Stimulated activated CD8-positive, alpha-beta memory T cell treated with anti-CD3 and anti-CD28 coated beads, Interleukin-15, amount 100 ng/mL, for 1 hour (primary cell): ENCODE results near the gene RND3.

Experiments
- DNase-seq: peaks from one replicate; pipeline ENCODE4 v3.0.0-alpha.2; 2020; ENCODE audit warnings: low read depth

Gene RND3

GRCh38 chr2:150475479-150476250 lies 11.8 kb downstream of the RND3 start:
- no peak for DNase-seq

- no peak for DNase-seq
Observed at GRCh38 chr2:150474326-150475074, 13.0 kb downstream of the RND3 start.

GRCh38 chr2:150473767-150474166 lies 13.7 kb downstream of the RND3 start:
- no peak for DNase-seq

GRCh38 chr2:150472511-150472899 lies 15.0 kb downstream of the RND3 start:
- DNase-seq, result no peak

GRCh38 chr2:150471813-150472510 lies 15.5 kb downstream of the RND3 start:
- no peak for DNase-seq

- DNase-seq, result no peak
Observed at GRCh38 chr2:150470435-150470834, 17.0 kb downstream of the RND3 start.

- DNase-seq, result no peak
Observed at GRCh38 chr2:150469706-150470274, 17.7 kb downstream of the RND3 start.

GRCh38 chr2:150468350-150468960 lies 19.0 kb downstream of the RND3 start:
- no peak for DNase-seq

- no peak for DNase-seq
Observed at GRCh38 chr2:150467621-150467963, 19.9 kb downstream of the RND3 start.

GRCh38 chr2:150466741-150467620 lies 20.5 kb downstream of the RND3 start:
- no peak for DNase-seq

GRCh38 chr2:150465703-150466569 lies 21.5 kb downstream of the RND3 start:
- no peak for DNase-seq

GRCh38 chr2:150464986-150465385 lies 22.5 kb downstream of the RND3 start:
- no peak for DNase-seq

- DNase-seq, result no peak
Observed at GRCh38 chr2:150464270-150464669, 23.2 kb downstream of the RND3 start.

GRCh38 chr2:150462770-150463169 lies 24.7 kb downstream of the RND3 start:
- no peak for DNase-seq

GRCh38 chr2:150459281-150459680 lies 28.2 kb downstream of the RND3 start:
- no peak for DNase-seq

- DNase-seq, result no peak
Observed at GRCh38 chr2:150450765-150451164, 36.7 kb downstream of the RND3 start.

GRCh38 chr2:150449856-150450255 lies 37.6 kb downstream of the RND3 start:
- DNase-seq, result no peak

GRCh38 chr2:150445398-150445797 lies 42.1 kb downstream of the RND3 start:
- DNase-seq, result no peak

- no peak for DNase-seq
Observed at GRCh38 chr2:150442484-150442883, 45.0 kb downstream of the RND3 start.

- DNase-seq, result no peak
Observed at GRCh38 chr2:150441784-150442183, 45.7 kb downstream of the RND3 start.
